ENCODE results near the gene ADIPOR2.

DNA sequence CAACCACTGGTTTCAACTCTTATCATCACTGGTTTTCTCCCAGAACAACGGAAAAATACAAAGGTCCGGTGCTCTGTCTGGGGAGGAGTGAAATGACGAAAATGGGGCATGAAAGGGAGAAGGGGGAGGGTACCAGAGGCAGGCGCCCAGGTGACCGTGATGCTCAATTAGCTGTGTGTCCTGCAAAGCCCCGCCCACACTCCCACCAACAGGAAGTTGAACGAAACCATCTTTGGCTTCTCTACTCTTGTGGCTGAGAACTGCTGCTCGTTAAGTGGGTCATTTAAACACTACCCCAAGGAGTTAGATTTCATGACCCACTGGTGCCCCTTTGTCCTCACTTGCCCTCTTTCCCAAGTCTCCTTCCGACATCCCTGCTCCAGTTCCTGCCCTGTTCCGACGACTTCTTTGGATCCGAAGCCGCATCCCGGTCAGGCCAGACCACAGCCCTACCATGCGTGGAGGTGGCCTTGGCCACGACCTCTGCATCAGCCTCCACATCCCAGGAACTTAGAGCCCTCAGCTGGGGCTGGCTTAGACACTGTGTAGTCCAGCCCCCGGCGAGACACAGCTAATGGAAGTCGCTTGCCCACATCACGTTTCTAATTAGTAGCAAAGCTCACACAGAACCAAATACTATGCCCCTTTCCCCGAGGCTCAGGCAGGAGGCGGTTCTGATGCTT, 118.1 kb downstream of the ADIPOR2 start:
- TF ChIP-seq, protein P1, sequence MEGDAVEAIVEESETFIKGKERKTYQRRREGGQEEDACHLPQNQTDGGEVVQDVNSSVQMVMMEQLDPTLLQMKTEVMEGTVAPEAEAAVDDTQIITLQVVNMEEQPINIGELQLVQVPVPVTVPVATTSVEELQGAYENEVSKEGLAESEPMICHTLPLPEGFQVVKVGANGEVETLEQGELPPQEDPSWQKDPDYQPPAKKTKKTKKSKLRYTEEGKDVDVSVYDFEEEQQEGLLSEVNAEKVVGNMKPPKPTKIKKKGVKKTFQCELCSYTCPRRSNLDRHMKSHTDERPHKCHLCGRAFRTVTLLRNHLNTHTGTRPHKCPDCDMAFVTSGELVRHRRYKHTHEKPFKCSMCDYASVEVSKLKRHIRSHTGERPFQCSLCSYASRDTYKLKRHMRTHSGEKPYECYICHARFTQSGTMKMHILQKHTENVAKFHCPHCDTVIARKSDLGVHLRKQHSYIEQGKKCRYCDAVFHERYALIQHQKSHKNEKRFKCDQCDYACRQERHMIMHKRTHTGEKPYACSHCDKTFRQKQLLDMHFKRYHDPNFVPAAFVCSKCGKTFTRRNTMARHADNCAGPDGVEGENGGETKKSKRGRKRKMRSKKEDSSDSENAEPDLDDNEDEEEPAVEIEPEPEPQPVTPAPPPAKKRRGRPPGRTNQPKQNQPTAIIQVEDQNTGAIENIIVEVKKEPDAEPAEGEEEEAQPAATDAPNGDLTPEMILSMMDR (conservative IDR thresholded peaks at IDR 0.05 in 1 of 2, IDR thresholded peaks at IDR 0.05 in 1 of 2; ENCODE audit: extremely low read depth in 1 of 2, insufficient read depth in 1 of 2, low read depth in 1 of 2, low read length in 2 of 2): no peak
- TF ChIP-seq EZH2 (IDR thresholded peaks at IDR 0.05; ENCODE audit: borderline replicate concordance, low read length): no peak
